GM23248 (cell line): Measurements from ENCODE around the gene FOSL2.

Experiments used
- EZH2 ChIP-seq: fragments of 200-600 bp; sonication (generic); IDR thresholded peaks from 2 replicates; pipeline ENCODE4 v1.6.1; 2018; ENCODE audit warnings: antibody characterized with exemption, mild to moderate bottlenecking; ENCODE audit not compliant: insufficient read depth, poor library complexity, severe bottlenecking
- EZH2phosphoT487 ChIP-seq: fragments of 200-600 bp; sonication (generic); IDR thresholded peaks from 2 replicates; pipeline ENCODE4 v1.6.1; 2018; ENCODE audit warnings: antibody characterized with exemption, moderate library complexity, mild to moderate bottlenecking, low read depth; ENCODE audit not compliant: insufficient read depth

- TF ChIP-seq EZH2 (no peak), EZH2phosphoT487 (no peak)
Measured at GRCh38 chr2:28423856-28424605, 31.4 kb downstream of the FOSL2 start.
